ENCODE results near the gene KCTD11.

DNA sequence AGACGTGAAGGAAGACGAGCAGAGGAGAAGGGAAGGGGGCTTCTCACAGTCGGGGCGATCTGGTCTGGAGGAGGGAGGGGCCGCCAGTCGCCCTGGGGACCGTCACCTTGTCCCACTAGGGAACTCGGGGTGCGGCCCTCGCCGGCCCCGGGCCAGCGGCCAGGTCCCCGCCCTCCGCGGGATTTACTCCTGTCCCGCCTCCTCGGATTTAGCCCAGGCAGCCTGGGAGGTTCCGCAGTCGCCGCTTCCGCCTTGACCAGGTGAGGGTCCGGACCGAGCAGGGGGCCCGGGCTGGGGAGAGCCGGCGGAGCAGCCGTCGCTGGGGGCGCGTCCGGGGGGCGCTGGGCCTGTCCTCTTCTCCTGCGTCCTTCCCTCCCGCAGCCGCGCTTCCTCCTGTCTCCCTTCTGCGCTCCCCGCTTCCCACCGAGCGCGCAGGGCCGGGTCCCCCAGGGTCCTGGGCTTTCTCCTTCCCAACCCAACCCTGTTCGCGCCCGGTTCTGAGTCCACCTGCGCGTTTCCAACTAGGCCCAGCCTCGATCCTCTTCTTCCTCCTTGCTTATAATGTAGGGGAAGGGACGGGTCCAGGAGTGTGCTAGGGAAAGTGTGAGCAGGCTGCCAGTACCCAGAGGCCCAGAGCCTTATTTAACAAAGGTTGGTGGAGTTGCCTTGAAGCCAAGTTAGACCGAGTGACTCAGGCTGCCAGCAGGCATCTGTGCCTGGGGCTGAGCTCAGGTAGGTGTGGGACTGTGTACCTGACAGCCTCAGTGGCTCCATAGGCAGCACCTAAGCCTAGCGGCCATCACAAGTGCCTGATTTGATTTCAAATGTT, 29.1 kb downstream of the KCTD11 start, which contains the start of gene TNK1:
- TF ChIP-seq, protein P1, sequence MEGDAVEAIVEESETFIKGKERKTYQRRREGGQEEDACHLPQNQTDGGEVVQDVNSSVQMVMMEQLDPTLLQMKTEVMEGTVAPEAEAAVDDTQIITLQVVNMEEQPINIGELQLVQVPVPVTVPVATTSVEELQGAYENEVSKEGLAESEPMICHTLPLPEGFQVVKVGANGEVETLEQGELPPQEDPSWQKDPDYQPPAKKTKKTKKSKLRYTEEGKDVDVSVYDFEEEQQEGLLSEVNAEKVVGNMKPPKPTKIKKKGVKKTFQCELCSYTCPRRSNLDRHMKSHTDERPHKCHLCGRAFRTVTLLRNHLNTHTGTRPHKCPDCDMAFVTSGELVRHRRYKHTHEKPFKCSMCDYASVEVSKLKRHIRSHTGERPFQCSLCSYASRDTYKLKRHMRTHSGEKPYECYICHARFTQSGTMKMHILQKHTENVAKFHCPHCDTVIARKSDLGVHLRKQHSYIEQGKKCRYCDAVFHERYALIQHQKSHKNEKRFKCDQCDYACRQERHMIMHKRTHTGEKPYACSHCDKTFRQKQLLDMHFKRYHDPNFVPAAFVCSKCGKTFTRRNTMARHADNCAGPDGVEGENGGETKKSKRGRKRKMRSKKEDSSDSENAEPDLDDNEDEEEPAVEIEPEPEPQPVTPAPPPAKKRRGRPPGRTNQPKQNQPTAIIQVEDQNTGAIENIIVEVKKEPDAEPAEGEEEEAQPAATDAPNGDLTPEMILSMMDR (IDR thresholded peaks at IDR 0.05; ENCODE audit: low read depth, low read length), result no peak
- TF ChIP-seq, protein P2, sequence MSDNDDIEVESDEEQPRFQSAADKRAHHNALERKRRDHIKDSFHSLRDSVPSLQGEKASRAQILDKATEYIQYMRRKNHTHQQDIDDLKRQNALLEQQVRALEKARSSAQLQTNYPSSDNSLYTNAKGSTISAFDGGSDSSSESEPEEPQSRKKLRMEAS (IDR thresholded peaks at IDR 0.05; ENCODE audit: low read depth, low read length), result no peak
